Sigmoid colon (tissue), 7 donors: ENCODE results near the gene LEFTY1. TPM values are rescaled to one million over a fixed set of nuclear protein-coding genes. Genes with fewer than 3 reads are reported as not detected.

Experiments used
- DNase-seq: peaks from one replicate; pipeline ENCODE4 v3.0.0-alpha.2; 2019
- H3K27ac ChIP-seq, 4 donors: fragments of 200-600 bp; sonication (generic); one replicate each; pipeline ENCODE4 v1.5.1; 2016 to 2019; ENCODE audit warnings: mild to moderate bottlenecking in 1 of 4
- H3K27me3 ChIP-seq, 3 donors: fragments of 200-600 bp; sonication (generic); one replicate each; pipeline ENCODE4 v1.5.1; 2019; ENCODE audit warnings: mild to moderate bottlenecking in 1 of 3
- H3K36me3 ChIP-seq, 4 donors: fragments of 200-600 bp; sonication (generic); one replicate each; pipeline ENCODE4 v1.5.1; 2016 to 2019
- H3K4me1 ChIP-seq, 4 donors: fragments of 200-600 bp; sonication (generic); one replicate each; pipeline ENCODE4 v1.5.1; 2017 to 2019
- H3K4me3 ChIP-seq, 4 donors: fragments of 200-600 bp; sonication (generic); one replicate each; pipeline ENCODE4 v1.5.1; 2017 to 2019; ENCODE audit warnings: mild to moderate bottlenecking in 2 of 4, moderate library complexity in 1 of 4
- H3K9me3 ChIP-seq, 4 donors: fragments of 200-600 bp in 3 of 4; sonication (generic) in 3 of 4; one replicate each; pipeline versions ENCODE4 v1.5.1 to v1.6.1; 2013 to 2019
- CTCF ChIP-seq, 4 experiments: fragments of 450-650 bp in 3 of 4; fragments of 200-600 bp in 1 of 4; IDR thresholded peaks; one replicate each; pipeline ENCODE4 v1.5.1; 2016 to 2019; ENCODE audit warnings: antibody characterized with exemption in 4 of 4, mild to moderate bottlenecking in 3 of 4, moderate library complexity in 2 of 4
- EP300 ChIP-seq, 4 donors: sonication (generic); formaldehyde crosslinking; IDR thresholded peaks; one replicate each; pipeline ENCODE4 v1.6.1; 2017; ENCODE audit warnings: antibody characterized with exemption in 4 of 4
- POLR2A ChIP-seq, 2 donors: fragments of 450-650 bp; IDR thresholded peaks; one replicate each; pipeline ENCODE4 v1.6.1; 2016; ENCODE audit warnings: antibody characterized with exemption in 2 of 2, mild to moderate bottlenecking in 2 of 2, moderate library complexity in 2 of 2
- POLR2AphosphoS5 ChIP-seq, 4 donors: sonication (generic); formaldehyde crosslinking; IDR thresholded peaks; one replicate each; pipeline ENCODE4 v1.6.1; 2017; ENCODE audit warnings: antibody characterized with exemption in 4 of 4
- WGBS, 2 donors: extraction: QIAGEN DNeasy Blood & Tissue Kit; methylation state at CpG; one replicate each; pipeline ENCODE4 v1.1.7; 2013; 5-methylcytosine and 5-hydroxymethylcytosine counted together
- intact Hi-C: fragments of 100-400 bp; cut with DNase I; formaldehyde crosslinking; loops from one replicate; pipeline ENCODE4 v1.15.1; 2023
- polyA plus RNA-seq, 3 donors: library from polyadenylated mRNA; stranded (reverse); fragments of 200-250 nt; gene quantifications; one replicate each; pipeline ENCODE4 v1.2.3, GENCODE V29; 2013
- total RNA-seq, 4 donors: library from RNA; depleted of rRNA; stranded (reverse); fragments of >200 nt; gene quantifications; one replicate each; pipeline ENCODE4 v1.1.0, GENCODE V29; 2016
- donor health status: healthy with polysubstance abuse.
- donor health status: Bipolar disorder and iron deficiency.
- donor health status: healthy.

LEFTY1 gene
- total and polyA plus RNA-seq, 7 donors: 14.4 to 120 (median 46.2) TPM; not detected in 4

- no peaks in the 10 kb centered on the region for H3K27me3 ChIP-seq
- peaks cover 19 to 94% (median 32%) of the 10 kb centered on the region in 4 donors for H3K36me3 ChIP-seq
- H3K4me1 ChIP-seq: no peaks in the 10 kb centered on the region
- 66 to 72% methylated on average over 11 of the region's 11 CpGs for WGBS, 2 donors
- TF ChIP-seq CTCF (IDR thresholded peaks at IDR 0.05) (no peak), POLR2AphosphoS5 (IDR thresholded peaks at IDR 0.05) (no peak), POLR2A (IDR thresholded peaks at IDR 0.05) (no peak), EP300 (IDR thresholded peaks at IDR 0.05) (no peak)
- no peak for DNase-seq
- H3K27ac ChIP-seq: no peak overlapping the region
- intact Hi-C loops: no loop called here
- no peak overlapping the region for H3K4me3 ChIP-seq
- no peaks in the 10 kb centered on the region for H3K9me3 ChIP-seq
These were observed 17.4 kb downstream of the LEFTY1 start for GRCh38 chr1:225871359-225872074.

- intact Hi-C loops: no loop called here
- TF ChIP-seq EP300 (IDR thresholded peaks at IDR 0.05) (no peak), POLR2A (IDR thresholded peaks at IDR 0.05) (no peak), CTCF (IDR thresholded peaks at IDR 0.05) (no peak), POLR2AphosphoS5 (IDR thresholded peaks at IDR 0.05) (no peak)
- Histone ChIP-seq H3K4me3 (no peak overlapping the region), H3K27ac (no peak overlapping the region), H3K4me1 (no peaks in the 10 kb centered on the region), H3K36me3 (peaks cover 19 to 94% (median 28%) of the 10 kb centered on the region in 4 donors), H3K9me3 (no peaks in the 10 kb centered on the region), H3K27me3 (no peaks in the 10 kb centered on the region)
- 63 to 76% methylated on average over 3 of the region's 3 CpGs for WGBS, 2 donors
- DNase-seq: no peak
These were observed 18.0 kb downstream of the LEFTY1 start for GRCh38 chr1:225870911-225871310.

- TF ChIP-seq EP300 (IDR thresholded peaks at IDR 0.05) (no peak), POLR2A (IDR thresholded peaks at IDR 0.05) (no peak), CTCF (IDR thresholded peaks at IDR 0.05) (no peak), POLR2AphosphoS5 (IDR thresholded peaks at IDR 0.05) (no peak)
- no peak for DNase-seq
- intact Hi-C loops: no loop called here
- no peak overlapping the region for H3K4me3 ChIP-seq
- no peaks in the 10 kb centered on the region for H3K9me3 ChIP-seq
- peaks cover 0 to 11% (median 6%) of the 10 kb centered on the region in 4 donors for H3K4me1 ChIP-seq
- H3K27ac ChIP-seq: no peak overlapping the region
- 88 to 93% methylated on average over 8 of the region's 8 CpGs for WGBS, 2 donors
- no peaks in the 10 kb centered on the region for H3K27me3 ChIP-seq
- H3K36me3 ChIP-seq: peaks cover 19 to 91% (median 25%) of the 10 kb centered on the region in 4 donors
These were observed 20.2 kb downstream of the LEFTY1 start for GRCh38 chr1:225868631-225869330.

- WGBS, 2 donors: 68 to 70% methylated on average over 6 of the region's 6 CpGs
- Histone ChIP-seq H3K4me1 (peaks cover 0 to 21% (median 19%) of the 10 kb centered on the region in 4 donors), H3K36me3 (peaks cover 14 to 84% (median 22%) of the 10 kb centered on the region in 4 donors), H3K9me3 (no peaks in the 10 kb centered on the region), H3K4me3 (no peak overlapping the region), H3K27ac (no peak overlapping the region), H3K27me3 (no peaks in the 10 kb centered on the region)
- TF ChIP-seq CTCF (IDR thresholded peaks at IDR 0.05) (no peak), POLR2A (IDR thresholded peaks at IDR 0.05) (no peak), EP300 (IDR thresholded peaks at IDR 0.05) (no peak), POLR2AphosphoS5 (IDR thresholded peaks at IDR 0.05) (no peak)
- intact Hi-C loops: no loop called here
- no peak for DNase-seq
These were observed 22.0 kb downstream of the LEFTY1 start for GRCh38 chr1:225866981-225867380.
